Activated T-cell treated with anti-CD3 and anti-CD28 coated beads, Interleukin-2, amount 50 U/mL, for 72 hours (primary cell): ENCODE results near the gene MYH10. TPM values are rescaled to one million over a fixed set of nuclear protein-coding genes. Genes with fewer than 3 reads are reported as not detected.
A peak's percentile ranks its signal among the peaks of the same experiment; 100 is the strongest.
"Not testable (repeated sequence)": the region's sequence is repeated elsewhere in the genome, so short reads cannot be mapped to it uniquely, and the experiment has no call there.

ENCODE experiments used
- ATAC-seq, 2 donors: fragments of 150-1000 bp; cut with Tn5 transposase; replicated peaks in 1 of 2; 2 replicates each; pipeline ENCODE4 v1.10.0; 2021; ENCODE audit warnings: moderate library complexity in 2 of 2, mild to moderate bottlenecking in 1 of 2
- DNase-seq, 2 donors: peaks; one replicate each; pipeline ENCODE4 v3.0.0; 2021 to 2022; ENCODE audit warnings: mixed read lengths in 1 of 2
- H3K27ac Mint-ChIP-seq: one replicate; pipeline ENCODE4 v1.8.0; 2022; ENCODE audit warnings: mild to moderate bottlenecking, moderate library complexity, mixed read lengths
- H3K27me3 Mint-ChIP-seq: one replicate; pipeline ENCODE4 v1.8.0; 2022; ENCODE audit warnings: low read depth, mixed read lengths
- H3K36me3 Mint-ChIP-seq, 2 donors: one replicate each; pipeline ENCODE4 v1.8.0; 2022; ENCODE audit warnings: mixed read lengths in 2 of 2, mild to moderate bottlenecking in 1 of 2; ENCODE audit not compliant: insufficient read depth in 2 of 2
- H3K4me1 Mint-ChIP-seq: one replicate; pipeline ENCODE4 v1.8.0; 2022; ENCODE audit warnings: low read depth, mixed read lengths
- H3K4me3 Mint-ChIP-seq, 2 donors: one replicate each; pipeline ENCODE4 v1.8.0; 2022; ENCODE audit warnings: mild to moderate bottlenecking in 2 of 2, mixed read lengths in 2 of 2, moderate library complexity in 2 of 2
- H3K9me3 Mint-ChIP-seq, 2 donors: one replicate each; pipeline ENCODE4 v1.8.0; 2022; ENCODE audit warnings: mixed read lengths in 2 of 2
- total RNA-seq, 2 donors: library from RNA; stranded (reverse); gene quantifications; one replicate each; pipeline ENCODE4 v1.2.3, GENCODE V29; 2022

MYH10 gene
- total RNA-seq, 2 donors from 2014 or later, result 7.6 to 23.7 TPM

DNA sequence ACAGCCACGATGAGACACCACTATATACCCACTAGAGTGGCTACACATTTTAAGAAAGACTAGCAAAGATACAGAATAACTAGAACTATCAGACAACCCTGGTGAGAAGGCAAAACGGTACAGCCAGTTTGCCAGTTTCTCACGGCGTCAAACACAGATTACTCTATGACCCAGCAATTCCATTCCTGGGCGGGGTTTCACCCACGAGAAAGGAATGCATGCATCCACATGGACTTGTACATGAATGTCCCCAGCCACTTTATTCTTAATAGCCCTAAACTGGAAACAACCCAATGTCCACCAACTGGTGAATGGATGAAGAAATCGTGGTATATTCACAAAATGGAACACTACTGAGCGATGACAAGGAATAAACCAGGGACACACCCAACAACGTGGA lies 74.5 kb downstream of the MYH10 start:
- H3K4me3 Mint-ChIP-seq, result no peak overlapping the region
- no peak overlapping the region for H3K27ac Mint-ChIP-seq
- no peak for DNase-seq
- peaks cover 5% of the 10 kb centered on the region for H3K27me3 Mint-ChIP-seq
- H3K9me3 Mint-ChIP-seq, result no peaks in the 10 kb centered on the region
- H3K36me3 Mint-ChIP-seq, result peaks cover 0 to 1% of the 10 kb centered on the region in 2 donors
- no peak for ATAC-seq
- no peaks in the 10 kb centered on the region for H3K4me1 Mint-ChIP-seq

- no peak overlapping the region for H3K4me3 Mint-ChIP-seq
- H3K27me3 Mint-ChIP-seq, result peaks cover 5% of the 10 kb centered on the region
- no peaks in the 10 kb centered on the region for H3K4me1 Mint-ChIP-seq
- ATAC-seq (no peak), DNase-seq (no peak)
- no peaks in the 10 kb centered on the region for H3K36me3 Mint-ChIP-seq
- no peak overlapping the region for H3K27ac Mint-ChIP-seq
- no peaks in the 10 kb centered on the region for H3K9me3 Mint-ChIP-seq
Measured at GRCh38 chr17:8555062-8555461, 75.5 kb downstream of the MYH10 start.

GRCh38 chr17:8552577-8553320 lies 77.8 kb downstream of the MYH10 start:
- no peaks in the 10 kb centered on the region for H3K9me3 Mint-ChIP-seq
- no peak overlapping the region for H3K4me3 Mint-ChIP-seq
- ATAC-seq (no peak), DNase-seq (no peak)
- H3K27ac Mint-ChIP-seq, result no peak overlapping the region
- H3K36me3 Mint-ChIP-seq, result no peaks in the 10 kb centered on the region
- no peaks in the 10 kb centered on the region for H3K4me1 Mint-ChIP-seq
- H3K27me3 Mint-ChIP-seq, result peaks cover 5% of the 10 kb centered on the region

DNA sequence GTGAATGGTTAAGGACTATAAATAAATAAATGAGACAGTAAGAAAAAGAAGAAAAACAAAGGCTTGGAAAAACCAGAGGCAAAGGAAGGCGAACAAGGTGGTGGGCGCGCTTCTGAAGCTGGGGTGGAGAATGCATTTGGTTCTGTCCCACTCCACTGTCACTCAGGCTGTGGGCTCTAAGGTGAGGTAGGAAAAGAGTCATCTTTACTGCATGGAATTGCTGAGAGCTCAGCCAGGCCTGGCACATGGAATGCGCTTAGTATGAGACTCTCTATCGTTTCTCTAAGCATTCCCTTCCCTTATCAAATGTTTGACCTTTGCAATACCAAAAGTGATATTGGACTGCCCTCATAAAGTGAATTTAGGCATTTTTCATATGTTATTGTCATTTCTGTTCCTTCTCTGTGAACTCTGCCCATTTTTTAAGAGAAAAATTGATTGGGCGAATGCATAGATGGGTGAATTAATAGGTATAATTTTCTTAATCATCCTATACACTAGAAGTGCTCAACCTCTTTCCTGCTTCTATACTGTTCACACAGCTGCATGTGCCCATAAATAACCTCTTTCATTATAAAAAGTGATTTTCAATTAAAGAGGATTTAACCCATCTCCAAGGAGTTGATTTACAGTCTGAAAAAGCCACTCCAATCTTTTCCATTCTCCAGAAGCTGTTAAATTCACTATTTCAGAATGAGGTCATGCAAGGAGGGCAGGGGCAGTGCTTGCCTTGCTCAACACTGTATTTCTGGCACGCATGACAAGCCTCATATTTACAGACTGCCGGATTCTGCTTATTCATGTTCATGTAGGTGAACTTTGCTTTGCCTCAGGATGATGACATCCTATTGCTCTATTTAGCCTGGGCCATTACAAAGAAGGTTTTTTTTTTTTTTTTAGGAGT lies 87.7 kb downstream of the MYH10 start:
- Mint-ChIP-seq H3K36me3 (no peaks in the 10 kb centered on the region), H3K27ac (no peak overlapping the region), H3K4me3 (no peak overlapping the region), H3K4me1 (no peaks in the 10 kb centered on the region), H3K27me3 (no peaks in the 10 kb centered on the region), H3K9me3 (no peaks in the 10 kb centered on the region)
- DNase-seq (no peak), ATAC-seq (no peak)

- DNase-seq, H3K4me3 Mint-ChIP-seq, H3K27me3 Mint-ChIP-seq, H3K27ac Mint-ChIP-seq, H3K4me1 Mint-ChIP-seq, H3K9me3 Mint-ChIP-seq, ATAC-seq, H3K36me3 Mint-ChIP-seq: not testable (repeated sequence)
Measured at GRCh38 chr17:8539976-8540375, 90.5 kb downstream of the MYH10 start.

- Mint-ChIP-seq H3K4me3 (no peak overlapping the region), H3K4me1 (no peaks in the 10 kb centered on the region), H3K27ac (no peak overlapping the region), H3K9me3 (no peaks in the 10 kb centered on the region), H3K36me3 (no peaks in the 10 kb centered on the region), H3K27me3 (no peaks in the 10 kb centered on the region)
- ATAC-seq, result peak in 1 of 2 donors; percentile 77
- peak in 1 of 2 donors; percentile 3 for DNase-seq
Measured at GRCh38 chr17:8537734-8538133, 92.8 kb downstream of the MYH10 start.

GRCh38 chr17:8534498-8535188 lies 95.9 kb downstream of the MYH10 start:
- no peak for ATAC-seq

DNA sequence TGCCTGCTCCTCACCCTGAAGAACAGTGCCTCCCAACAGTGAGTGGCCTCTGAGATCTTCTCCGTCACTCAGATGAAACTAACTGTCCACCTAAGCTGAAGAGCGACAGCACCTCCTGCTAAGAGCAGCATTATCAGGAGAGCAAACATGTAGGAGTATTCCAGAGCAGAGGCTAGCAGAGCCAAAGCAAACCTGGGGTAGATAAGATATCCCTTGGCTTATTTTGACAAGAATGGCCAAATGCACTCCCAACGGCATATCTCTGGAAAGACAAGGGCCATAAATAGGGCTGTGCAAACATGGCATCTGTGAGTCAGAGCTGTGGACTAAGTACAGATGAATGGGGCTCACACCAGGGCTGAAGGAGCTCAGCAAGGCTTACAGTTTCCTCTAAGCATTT lies 98.5 kb downstream of the MYH10 start:
- DNase-seq, result no peak
- Mint-ChIP-seq H3K4me1 (no peaks in the 10 kb centered on the region), H3K27me3 (no peaks in the 10 kb centered on the region), H3K4me3 (no peak overlapping the region), H3K27ac (no peak overlapping the region), H3K36me3 (no peaks in the 10 kb centered on the region), H3K9me3 (no peaks in the 10 kb centered on the region)
- ATAC-seq, result no peak

More at GRCh38 chr17:8534498-8535188, 95.9 kb downstream of the MYH10 start:
- H3K27ac Mint-ChIP-seq, result no peak overlapping the region
- H3K36me3 Mint-ChIP-seq, result no peaks in the 10 kb centered on the region
- no peaks in the 10 kb centered on the region for H3K9me3 Mint-ChIP-seq
- H3K4me1 Mint-ChIP-seq, result no peaks in the 10 kb centered on the region
- H3K4me3 Mint-ChIP-seq, result no peak overlapping the region
- DNase-seq, result no peak
- H3K27me3 Mint-ChIP-seq, result no peaks in the 10 kb centered on the region

DNA sequence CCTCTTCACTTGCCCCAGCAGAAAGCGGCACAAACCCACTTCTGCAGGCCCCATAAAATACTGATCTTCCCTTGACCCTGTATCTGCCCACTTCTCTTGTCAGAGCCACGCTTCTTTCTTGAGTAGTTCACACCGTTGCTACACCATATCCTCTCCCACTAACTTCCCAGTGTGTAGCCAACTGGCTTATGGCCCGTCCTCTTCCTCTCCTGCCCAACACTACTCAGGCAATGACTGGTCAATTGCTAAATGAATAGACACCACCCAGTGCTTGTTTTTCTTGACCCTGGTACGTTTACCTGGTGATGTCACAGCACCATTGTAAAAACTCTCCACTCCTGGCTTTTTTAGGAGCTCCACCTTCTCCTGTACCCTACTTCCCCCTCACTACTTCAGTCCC lies 107.9 kb downstream of the MYH10 start:
- no peak overlapping the region for H3K27ac Mint-ChIP-seq
- no peaks in the 10 kb centered on the region for H3K27me3 Mint-ChIP-seq
- DNase-seq, result no peak
- no peak for ATAC-seq
- H3K4me3 Mint-ChIP-seq, result no peak overlapping the region
- H3K9me3 Mint-ChIP-seq, result no peaks in the 10 kb centered on the region
- H3K4me1 Mint-ChIP-seq, result no peaks in the 10 kb centered on the region
- peaks cover 0 to 1% of the 10 kb centered on the region in 2 donors for H3K36me3 Mint-ChIP-seq

GRCh38 chr17:8520981-8521380 lies 109.5 kb downstream of the MYH10 start:
- Mint-ChIP-seq H3K36me3 (peaks cover 0 to 7% of the 10 kb centered on the region in 2 donors), H3K9me3 (no peaks in the 10 kb centered on the region), H3K27ac (no peak overlapping the region), H3K27me3 (no peaks in the 10 kb centered on the region), H3K4me1 (no peaks in the 10 kb centered on the region), H3K4me3 (no peak overlapping the region)
- ATAC-seq, result no peak
- DNase-seq, result no peak

DNA sequence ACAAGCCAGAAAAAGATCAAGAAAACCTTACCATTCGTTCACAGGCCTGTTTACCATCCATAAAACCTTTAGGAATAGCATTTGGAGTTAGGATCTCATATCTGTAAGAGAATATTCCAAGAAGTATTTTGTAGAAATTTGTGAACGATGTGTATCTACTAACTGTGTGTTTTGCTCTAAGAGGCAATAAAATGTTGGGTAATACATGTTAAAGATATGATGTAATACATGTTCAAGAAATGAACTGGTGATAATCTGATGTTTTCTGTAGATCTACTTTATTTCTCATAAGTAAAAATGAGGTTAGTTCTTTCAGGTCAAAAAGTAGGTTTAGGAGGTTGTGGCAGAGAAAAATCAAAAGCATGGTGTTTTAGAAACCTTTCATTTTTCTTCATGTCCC lies 111.7 kb downstream of the MYH10 start:
- DNase-seq (no peak), ATAC-seq (no peak)
- no peaks in the 10 kb centered on the region for H3K27me3 Mint-ChIP-seq
- H3K36me3 Mint-ChIP-seq, result peaks cover 0 to 7% of the 10 kb centered on the region in 2 donors
- no peaks in the 10 kb centered on the region for H3K9me3 Mint-ChIP-seq
- H3K4me1 Mint-ChIP-seq, result no peaks in the 10 kb centered on the region
- no peak overlapping the region for H3K27ac Mint-ChIP-seq
- no peak overlapping the region for H3K4me3 Mint-ChIP-seq

GRCh38 chr17:8518326-8518725 lies 112.2 kb downstream of the MYH10 start:
- H3K36me3 Mint-ChIP-seq, result peaks cover 0 to 7% of the 10 kb centered on the region in 2 donors
- H3K27ac Mint-ChIP-seq, result no peak overlapping the region
- H3K4me1 Mint-ChIP-seq, result no peaks in the 10 kb centered on the region
- H3K27me3 Mint-ChIP-seq, result no peaks in the 10 kb centered on the region
- DNase-seq (no peak), ATAC-seq (no peak)
- no peaks in the 10 kb centered on the region for H3K9me3 Mint-ChIP-seq
- no peak overlapping the region for H3K4me3 Mint-ChIP-seq

DNA sequence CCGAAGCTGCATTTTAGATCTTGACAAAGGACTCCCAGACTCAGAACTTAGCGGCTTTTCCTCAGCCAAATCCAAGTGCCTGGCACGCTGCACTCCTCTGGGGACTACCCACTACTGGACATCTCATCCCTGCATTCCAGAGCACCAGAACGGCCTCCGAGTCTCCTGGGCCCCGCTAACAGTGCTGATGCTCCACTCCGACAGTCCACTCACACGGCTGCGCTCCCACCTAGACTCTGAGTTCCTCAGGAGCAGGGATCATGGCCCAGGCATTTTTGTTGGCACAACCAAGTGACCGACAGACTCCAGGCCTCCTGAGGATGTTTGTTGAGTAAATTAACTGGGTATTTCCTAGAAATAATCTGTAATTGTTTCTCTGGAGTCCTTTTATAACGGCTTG lies 115.7 kb downstream of the MYH10 start:
- peaks cover 0 to 7% of the 10 kb centered on the region in 2 donors for H3K36me3 Mint-ChIP-seq

More for the DNA sequence above, 115.7 kb downstream of the MYH10 start:
- Mint-ChIP-seq H3K27me3 (no peaks in the 10 kb centered on the region), H3K4me1 (no peaks in the 10 kb centered on the region), H3K4me3 (no peak overlapping the region), H3K27ac (no peak overlapping the region), H3K9me3 (no peaks in the 10 kb centered on the region)
- no peak for DNase-seq
- ATAC-seq, result no peak
